NCI-H226 (cell line): Measurements from ENCODE around the gene RGS10.
A peak's percentile ranks its signal among the peaks of the same experiment; 100 is the strongest.
"Not testable (repeated sequence)": the region's sequence is repeated elsewhere in the genome, so short reads cannot be mapped to it uniquely, and the experiment has no call there.

ENCODE experiments used
- DNase-seq: peaks from one replicate; pipeline ENCODE4 v3.0.0-alpha.2; 2015

The RGS10 gene

GRCh38 chr10:119542357-119542987, at the start of gene RGS10:
Gene RGS10 (minus strand): TSS chr10:119542719. CDS start chr10:119542638, 81 bp downstream.
- peak; percentile 68 for DNase-seq

GRCh38 chr10:119588071-119588470, 45.6 kb upstream of the RGS10 start:
- no peak for DNase-seq

GRCh38 chr10:119578355-119578754, 35.8 kb upstream of the RGS10 start:
- DNase-seq: no peak

- no peak for DNase-seq
These were observed 33.5 kb upstream of the RGS10 start for GRCh38 chr10:119575991-119576390.

- DNase-seq: no peak
These were observed 33.0 kb upstream of the RGS10 start for GRCh38 chr10:119575506-119575905.

GRCh38 chr10:119567978-119568377, 25.5 kb upstream of the RGS10 start:
- DNase-seq: no peak

- DNase-seq: no peak
These were observed 19.6 kb upstream of the RGS10 start for GRCh38 chr10:119562097-119562496.

- DNase-seq: not testable (repeated sequence)
These were observed 17.0 kb upstream of the RGS10 start for GRCh38 chr10:119559511-119559910.

- not testable (repeated sequence) for DNase-seq
These were observed 13.6 kb upstream of the RGS10 start for GRCh38 chr10:119556081-119556480.

GRCh38 chr10:119555178-119555784, 12.8 kb upstream of the RGS10 start:
- no peak for DNase-seq

- DNase-seq: no peak
These were observed 8.3 kb upstream of the RGS10 start for GRCh38 chr10:119550827-119551226.

- no peak for DNase-seq
These were observed 6.9 kb upstream of the RGS10 start for GRCh38 chr10:119549247-119549999.

GRCh38 chr10:119546009-119546408, 3.5 kb upstream of the RGS10 start:
- no peak for DNase-seq

- DNase-seq: no peak
These were observed 2.8 kb upstream of the RGS10 start for GRCh38 chr10:119545310-119545709.

GRCh38 chr10:119543814-119544642, 1.5 kb upstream of the RGS10 start:
- DNase-seq: no peak

- DNase-seq: peak; percentile 7
These were observed 682 bp upstream of the RGS10 start for GRCh38 chr10:119542988-119543813.

GRCh38 chr10:119541459-119542356, 811 bp downstream of the RGS10 start:
- no peak for DNase-seq

GRCh38 chr10:119541046-119541445, 1.5 kb downstream of the RGS10 start:
- DNase-seq: no peak

GRCh38 chr10:119540038-119540437, 2.5 kb downstream of the RGS10 start:
- no peak for DNase-seq

GRCh38 chr10:119539359-119539825, 3.1 kb downstream of the RGS10 start:
- DNase-seq: no peak
